ENCODE data around the gene TMEM131L. TPM values are rescaled to one million over a fixed set of nuclear protein-coding genes. Genes with fewer than 3 reads are reported as not detected.
A peak's percentile ranks its signal among the peaks of the same experiment; 100 is the strongest.

The TMEM131L gene
- total RNA-seq, 1 donor from 2014 or later: 18.6 TPM

- TF ChIP-seq EZH2 (IDR thresholded peaks at IDR 0.05; ENCODE audit: insufficient read depth, low read length) (no peak), CTCF (IDR thresholded peaks at IDR 0.05; ENCODE audit: insufficient read depth, low read depth, low read length) (no peak)
- Mint-ChIP-seq H3K4me1 (ENCODE audit: low read depth, unreplicated experiment) (no peaks in the 10 kb centered on the region), H3K9me3 (ENCODE audit: unreplicated experiment) (peaks cover 9% of the 10 kb centered on the region), H3K4me3 (ENCODE audit: unreplicated experiment) (no peak overlapping the region), H3K27me3 (ENCODE audit: low read depth, unreplicated experiment) (peaks cover 11% of the 10 kb centered on the region), H3K36me3 (ENCODE audit: low read depth, unreplicated experiment) (no peaks in the 10 kb centered on the region), H3K27ac (ENCODE audit: unreplicated experiment) (no peak overlapping the region)
- Histone ChIP-seq H3K27me3 (ENCODE audit: insufficient read depth, low read length) (no peaks in the 10 kb centered on the region), H3K9me3 (ENCODE audit: insufficient read depth, low read depth, low read length) (no peaks in the 10 kb centered on the region), H3K9ac (ENCODE audit: low read length) (no peak overlapping the region), H4K20me1 (ENCODE audit: insufficient read depth, low read length) (no peaks in the 10 kb centered on the region), H3K27ac (ENCODE audit: low read depth, low read length) (no peak overlapping the region), H3K36me3 (ENCODE audit: insufficient read depth, low read length) (no peaks in the 10 kb centered on the region), H3K4me3 (ENCODE audit: insufficient read depth, low read depth, low read length) (no peak overlapping the region), H3K79me2 (ENCODE audit: insufficient read depth, low read length) (no peaks in the 10 kb centered on the region), H3K4me2 (ENCODE audit: low read length) (no peak overlapping the region), H3K4me1 (ENCODE audit: insufficient read depth, low read length) (no peaks in the 10 kb centered on the region), H2AFZ (ENCODE audit: low read depth, low read length) (no peak overlapping the region)
- FAIRE-seq (no peak), DNase-seq (ENCODE audit: low read depth) (peak; percentile 43)
Observed at GRCh38 chr4:153668647-153669046, 202.5 kb downstream of the TMEM131L start.

GRCh38 chr4:153669838-153670237 is 203.7 kb downstream of the TMEM131L start:
- Histone ChIP-seq H3K4me2 (ENCODE audit: low read length) (no peak overlapping the region), H3K27ac (ENCODE audit: low read depth, low read length) (no peak overlapping the region), H3K4me1 (ENCODE audit: insufficient read depth, low read length) (no peaks in the 10 kb centered on the region), H3K79me2 (ENCODE audit: insufficient read depth, low read length) (no peaks in the 10 kb centered on the region), H3K9ac (ENCODE audit: low read length) (no peak overlapping the region), H3K36me3 (ENCODE audit: insufficient read depth, low read length) (no peaks in the 10 kb centered on the region), H3K9me3 (ENCODE audit: insufficient read depth, low read depth, low read length) (no peaks in the 10 kb centered on the region), H2AFZ (ENCODE audit: low read depth, low read length) (no peak overlapping the region), H3K27me3 (ENCODE audit: insufficient read depth, low read length) (no peaks in the 10 kb centered on the region), H3K4me3 (ENCODE audit: insufficient read depth, low read depth, low read length) (no peak overlapping the region), H4K20me1 (ENCODE audit: insufficient read depth, low read length) (no peaks in the 10 kb centered on the region)
- Mint-ChIP-seq H3K9me3 (ENCODE audit: unreplicated experiment) (peaks cover 9% of the 10 kb centered on the region), H3K36me3 (ENCODE audit: low read depth, unreplicated experiment) (no peaks in the 10 kb centered on the region), H3K27ac (ENCODE audit: unreplicated experiment) (no peak overlapping the region), H3K4me1 (ENCODE audit: low read depth, unreplicated experiment) (no peaks in the 10 kb centered on the region), H3K4me3 (ENCODE audit: unreplicated experiment) (no peak overlapping the region), H3K27me3 (ENCODE audit: low read depth, unreplicated experiment) (peaks cover 10% of the 10 kb centered on the region)
- no peak for FAIRE-seq
- TF ChIP-seq EZH2 (IDR thresholded peaks at IDR 0.05; ENCODE audit: insufficient read depth, low read length) (no peak), CTCF (IDR thresholded peaks at IDR 0.05; ENCODE audit: insufficient read depth, low read depth, low read length) (no peak)
- no peak for DNase-seq (ENCODE audit: low read depth)

GRCh38 chr4:153676486-153676885 is 210.3 kb downstream of the TMEM131L start:
- Mint-ChIP-seq H3K4me1 (ENCODE audit: low read depth, unreplicated experiment) (peaks cover 9% of the 10 kb centered on the region), H3K9me3 (ENCODE audit: unreplicated experiment) (peaks cover 4% of the 10 kb centered on the region), H3K27me3 (ENCODE audit: low read depth, unreplicated experiment) (no peaks in the 10 kb centered on the region), H3K36me3 (ENCODE audit: low read depth, unreplicated experiment) (no peaks in the 10 kb centered on the region), H3K4me3 (ENCODE audit: unreplicated experiment) (no peak overlapping the region), H3K27ac (ENCODE audit: unreplicated experiment) (peak overlapping the region; percentile 16)
- Histone ChIP-seq H4K20me1 (ENCODE audit: insufficient read depth, low read length) (no peaks in the 10 kb centered on the region), H3K36me3 (ENCODE audit: insufficient read depth, low read length) (no peaks in the 10 kb centered on the region), H3K9ac (ENCODE audit: low read length) (no peak overlapping the region), H3K9me3 (ENCODE audit: insufficient read depth, low read depth, low read length) (no peaks in the 10 kb centered on the region), H3K27me3 (ENCODE audit: insufficient read depth, low read length) (peaks cover 19% of the 10 kb centered on the region), H3K79me2 (ENCODE audit: insufficient read depth, low read length) (no peaks in the 10 kb centered on the region), H2AFZ (ENCODE audit: low read depth, low read length) (no peak overlapping the region), H3K4me1 (ENCODE audit: insufficient read depth, low read length) (peaks cover 10% of the 10 kb centered on the region), H3K4me3 (ENCODE audit: insufficient read depth, low read depth, low read length) (no peak overlapping the region), H3K27ac (ENCODE audit: low read depth, low read length) (peak overlapping the region; percentile 61), H3K4me2 (ENCODE audit: low read length) (peak overlapping the region; percentile 44)
- TF ChIP-seq EZH2 (IDR thresholded peaks at IDR 0.05; ENCODE audit: insufficient read depth, low read length) (no peak), CTCF (IDR thresholded peaks at IDR 0.05; ENCODE audit: insufficient read depth, low read depth, low read length) (no peak)
- DNase-seq (ENCODE audit: low read depth) (peak; percentile 41), FAIRE-seq (no peak)

All from astrocyte (in vitro differentiated cells and primary cell).